Trophoblast cell (in vitro differentiated cells and primary cell): ENCODE data around the gene TBC1D26.
"Not testable (repeated sequence)": the region's sequence is repeated elsewhere in the genome, so short reads cannot be mapped to it uniquely, and the experiment has no call there.

Experiments used
- DNase-seq, 2 donors: peaks; one replicate each; pipeline ENCODE4 v3.0.0-alpha.2; 2016
- H2AFZ ChIP-seq: 2 replicates; pipeline ENCODE4 v1.6.1; 2013; ENCODE audit warnings: low read length, moderate library complexity, mild to moderate bottlenecking; ENCODE audit not compliant: insufficient read depth, poor library complexity
- H2AK5ac ChIP-seq: 2 replicates; pipeline ENCODE4 v1.6.1; 2013; ENCODE audit warnings: mild to moderate bottlenecking, low read length
- H2BK120ac ChIP-seq: 2 replicates; pipeline ENCODE4 v1.6.1; 2013; ENCODE audit warnings: low read length, mild to moderate bottlenecking, moderate library complexity; ENCODE audit not compliant: insufficient read depth, poor library complexity
- H2BK12ac ChIP-seq: 2 replicates; pipeline ENCODE4 v1.6.1; 2013; ENCODE audit warnings: mild to moderate bottlenecking, low read length, moderate library complexity
- H2BK5ac ChIP-seq: 2 replicates; pipeline ENCODE4 v1.6.1; 2013; ENCODE audit warnings: low read length, low read depth, moderate library complexity, mild to moderate bottlenecking; ENCODE audit not compliant: poor library complexity
- H3K14ac ChIP-seq: 2 replicates; pipeline ENCODE4 v1.6.1; 2013; ENCODE audit warnings: mild to moderate bottlenecking, low read length
- H3K18ac ChIP-seq: 2 replicates; pipeline ENCODE4 v1.6.1; 2013; ENCODE audit warnings: mild to moderate bottlenecking, low read length
- H3K23ac ChIP-seq: 2 replicates; pipeline ENCODE4 v1.6.1; 2013; ENCODE audit warnings: low read length
- H3K27ac ChIP-seq: 2 replicates; pipeline ENCODE4 v1.5.1; 2013; ENCODE audit warnings: low read depth, mild to moderate bottlenecking, inconsistent platforms, low read length, moderate library complexity
- H3K27me3 ChIP-seq: 2 replicates; pipeline ENCODE4 v1.6.1; 2013; ENCODE audit warnings: inconsistent platforms, mild to moderate bottlenecking, low read length, moderate library complexity; ENCODE audit not compliant: insufficient read depth
- H3K36me3 ChIP-seq, 2 experiments: 1 replicate in 1 of 2; 2 replicates in 1 of 2; pipeline ENCODE4 v1.6.1; 2013; ENCODE audit warnings: low read length in 2 of 2, mild to moderate bottlenecking in 2 of 2, moderate library complexity in 1 of 2; ENCODE audit not compliant: insufficient read depth in 2 of 2, control insufficient read depth in 1 of 2
- H3K4ac ChIP-seq: 2 replicates; pipeline ENCODE4 v1.6.1; 2013; ENCODE audit warnings: low read depth, mild to moderate bottlenecking, low read length, moderate library complexity
- H3K4me1 ChIP-seq, 2 experiments: 1 replicate in 1 of 2; 2 replicates in 1 of 2; pipeline ENCODE4 v1.6.1; 2013; ENCODE audit warnings: low read length in 2 of 2, mild to moderate bottlenecking in 2 of 2, moderate library complexity in 1 of 2; ENCODE audit not compliant: insufficient read depth in 2 of 2, control insufficient read depth in 1 of 2
- H3K4me2 ChIP-seq: 2 replicates; pipeline ENCODE4 v1.6.1; 2013; ENCODE audit warnings: inconsistent platforms, mild to moderate bottlenecking, low read length, moderate library complexity
- H3K4me3 ChIP-seq: 2 replicates; pipeline ENCODE4 v1.5.1; 2013; ENCODE audit warnings: mild to moderate bottlenecking, low read depth, low read length, inconsistent platforms
- H3K79me1 ChIP-seq: one replicate; pipeline ENCODE4 v1.6.1; 2013; ENCODE audit warnings: low read length
- H3K79me2 ChIP-seq: 2 replicates; pipeline ENCODE4 v1.6.1; 2013; ENCODE audit warnings: low read length, mild to moderate bottlenecking; ENCODE audit not compliant: control insufficient read depth, insufficient read depth, poor library complexity
- H3K9ac ChIP-seq: 2 replicates; pipeline ENCODE4 v1.6.1; 2013; ENCODE audit warnings: mild to moderate bottlenecking, low read length
- H3K9me3 ChIP-seq: 2 replicates; pipeline ENCODE4 v1.6.1; 2013; ENCODE audit warnings: low read depth, mild to moderate bottlenecking, control low read depth, inconsistent platforms, low read length; ENCODE audit not compliant: insufficient read depth
- H4K12ac ChIP-seq: 2 replicates; pipeline ENCODE4 v1.6.1; 2013; ENCODE audit warnings: low read depth, mild to moderate bottlenecking, low read length, moderate library complexity
- H4K8ac ChIP-seq: 2 replicates; pipeline ENCODE4 v1.6.1; 2013; ENCODE audit warnings: low read depth, mild to moderate bottlenecking, low read length, moderate library complexity
- H4K91ac ChIP-seq: one replicate; pipeline ENCODE4 v1.6.1; 2013; ENCODE audit warnings: low read depth, mild to moderate bottlenecking, low read length, moderate library complexity
- WGBS: extraction: QIAGEN DNeasy Blood & Tissue Kit; methylation state at CpG from one replicate; pipeline ENCODE4 v1.1.7; 2013; ENCODE audit warnings: missing lambda C conversion rate; ENCODE audit not compliant: insufficient read length, insufficient coverage; ENCODE audit errors: extremely low coverage; 5-methylcytosine and 5-hydroxymethylcytosine counted together

The TBC1D26 gene

GRCh38 chr17:15704813-15705212, 27.3 kb upstream of the TBC1D26 start:
- H3K36me3 ChIP-seq: peaks cover 19 to 29% of the 10 kb centered on the region in 2 experiments
- H3K27me3 ChIP-seq, H3K79me1 ChIP-seq, H3K4me3 ChIP-seq, H3K27ac ChIP-seq, DNase-seq, H3K79me2 ChIP-seq, H2AK5ac ChIP-seq, H3K4ac ChIP-seq, H3K23ac ChIP-seq, H4K12ac ChIP-seq, H2BK12ac ChIP-seq, H4K8ac ChIP-seq, H3K14ac ChIP-seq, H2BK120ac ChIP-seq, H3K4me2 ChIP-seq, H2AFZ ChIP-seq, H3K9me3 ChIP-seq, H3K4me1 ChIP-seq, H2BK5ac ChIP-seq, H3K18ac ChIP-seq, H4K91ac ChIP-seq, H3K9ac ChIP-seq: not testable (repeated sequence)
- WGBS: no CpG with 5 or more reads among the region's 32 CpGs

GRCh38 chr17:15708879-15709278, 23.2 kb upstream of the TBC1D26 start:
- H2BK5ac ChIP-seq, H3K4me2 ChIP-seq, H3K4me3 ChIP-seq, H3K27me3 ChIP-seq, DNase-seq, H3K79me2 ChIP-seq, H2BK12ac ChIP-seq, H3K27ac ChIP-seq, H4K8ac ChIP-seq, H4K12ac ChIP-seq, H3K4ac ChIP-seq, H3K9me3 ChIP-seq, H2AK5ac ChIP-seq, H3K18ac ChIP-seq, H2AFZ ChIP-seq, H3K23ac ChIP-seq, H3K4me1 ChIP-seq, H2BK120ac ChIP-seq, H3K14ac ChIP-seq, H3K9ac ChIP-seq, H4K91ac ChIP-seq, H3K79me1 ChIP-seq: not testable (repeated sequence)
- peaks cover 16 to 29% of the 10 kb centered on the region in 2 experiments for H3K36me3 ChIP-seq
- WGBS: no CpG with 5 or more reads among the region's 3 CpGs

- H3K9ac ChIP-seq, H4K12ac ChIP-seq, H4K91ac ChIP-seq, H3K4me2 ChIP-seq, DNase-seq, H4K8ac ChIP-seq, H2AFZ ChIP-seq, H3K18ac ChIP-seq, H3K27me3 ChIP-seq, H3K4me1 ChIP-seq, H2BK12ac ChIP-seq, H3K23ac ChIP-seq, H3K36me3 ChIP-seq, H3K27ac ChIP-seq, H3K14ac ChIP-seq, H2BK5ac ChIP-seq, H3K79me2 ChIP-seq, H3K9me3 ChIP-seq, H2BK120ac ChIP-seq, H3K4ac ChIP-seq, H2AK5ac ChIP-seq, H3K4me3 ChIP-seq, H3K79me1 ChIP-seq: not testable (repeated sequence)
- WGBS: no CpG with 5 or more reads among the region's 11 CpGs
Measured at GRCh38 chr17:15716601-15717563, 15.2 kb upstream of the TBC1D26 start.

- H3K4me3 ChIP-seq, H4K12ac ChIP-seq, H2AFZ ChIP-seq, H3K23ac ChIP-seq, H4K91ac ChIP-seq, H3K4ac ChIP-seq, DNase-seq, H3K36me3 ChIP-seq, H3K4me2 ChIP-seq, H3K79me2 ChIP-seq, H3K14ac ChIP-seq, H3K9me3 ChIP-seq, H4K8ac ChIP-seq, H3K27ac ChIP-seq, H2AK5ac ChIP-seq, H2BK12ac ChIP-seq, H3K9ac ChIP-seq, H3K4me1 ChIP-seq, H3K18ac ChIP-seq, H2BK5ac ChIP-seq, H2BK120ac ChIP-seq, H3K27me3 ChIP-seq, H3K79me1 ChIP-seq: not testable (repeated sequence)
- WGBS: no CpG with 5 or more reads among the region's 14 CpGs
Measured at GRCh38 chr17:15730535-15730934, 1.5 kb upstream of the TBC1D26 start.
